Nephron progenitor cell (in vitro differentiated cells): ENCODE measurements around the gene PLCD1.

Experiments
- DNase-seq: peaks from one replicate; pipeline ENCODE4 v3.0.0; 2021
- H3K27ac Mint-ChIP-seq: 2 replicates; pipeline ENCODE4 v1.8.0; 2021; ENCODE audit warnings: mild to moderate bottlenecking, moderate library complexity, mixed read lengths
- H3K27me3 Mint-ChIP-seq: 2 replicates; pipeline ENCODE4 v1.8.0; 2021; ENCODE audit warnings: mild to moderate bottlenecking, low read depth, mixed read lengths; ENCODE audit not compliant: poor library complexity
- H3K36me3 Mint-ChIP-seq: 2 replicates; pipeline ENCODE4 v1.8.0; 2021; ENCODE audit warnings: low read depth, mixed read lengths
- H3K4me1 Mint-ChIP-seq: 2 replicates; pipeline ENCODE4 v1.8.0; 2021; ENCODE audit warnings: mixed read lengths
- H3K4me3 Mint-ChIP-seq: 2 replicates; pipeline ENCODE4 v1.8.0; 2021; ENCODE audit warnings: mild to moderate bottlenecking, moderate library complexity, mixed read lengths
- H3K9me3 Mint-ChIP-seq: 2 replicates; pipeline ENCODE4 v1.8.0; 2021; ENCODE audit warnings: mild to moderate bottlenecking, moderate library complexity, mixed read lengths
- CTCF ChIP-seq: fragments of 200-600 bp; sonication (generic); IDR thresholded peaks from 2 replicates; pipeline ENCODE4 v1.5.0; 2021; ENCODE audit warnings: antibody characterized with exemption

Gene PLCD1

GRCh38 chr3:37985637-37986320, 43.7 kb downstream of the PLCD1 start:
- H3K4me1 Mint-ChIP-seq, result peaks cover 15% of the 10 kb centered on the region
- DNase-seq, result no peak
- no peaks in the 10 kb centered on the region for H3K9me3 Mint-ChIP-seq
- H3K4me3 Mint-ChIP-seq, result no peak overlapping the region
- no peak for TF ChIP-seq CTCF
- H3K36me3 Mint-ChIP-seq, result peaks cover 25% of the 10 kb centered on the region
- H3K27me3 Mint-ChIP-seq, result peaks cover 7% of the 10 kb centered on the region
- H3K27ac Mint-ChIP-seq, result peak overlapping the region; percentile 85

- Mint-ChIP-seq H3K27ac (peak overlapping the region; percentile 31), H3K36me3 (peaks cover 31% of the 10 kb centered on the region), H3K27me3 (no peaks in the 10 kb centered on the region), H3K9me3 (no peaks in the 10 kb centered on the region), H3K4me1 (peaks cover 14% of the 10 kb centered on the region), H3K4me3 (no peak overlapping the region)
- TF ChIP-seq CTCF, result no peak
- no peak for DNase-seq
Measured at GRCh38 chr3:37984596-37984995, 44.8 kb downstream of the PLCD1 start.

GRCh38 chr3:37984051-37984450, 45.4 kb downstream of the PLCD1 start:
- DNase-seq, result no peak
- peaks cover 9% of the 10 kb centered on the region for H3K4me1 Mint-ChIP-seq
- no peak overlapping the region for H3K4me3 Mint-ChIP-seq
- H3K27me3 Mint-ChIP-seq, result no peaks in the 10 kb centered on the region
- no peak overlapping the region for H3K27ac Mint-ChIP-seq
- peaks cover 31% of the 10 kb centered on the region for H3K36me3 Mint-ChIP-seq
- TF ChIP-seq CTCF, result no peak
- H3K9me3 Mint-ChIP-seq, result no peaks in the 10 kb centered on the region

DNA sequence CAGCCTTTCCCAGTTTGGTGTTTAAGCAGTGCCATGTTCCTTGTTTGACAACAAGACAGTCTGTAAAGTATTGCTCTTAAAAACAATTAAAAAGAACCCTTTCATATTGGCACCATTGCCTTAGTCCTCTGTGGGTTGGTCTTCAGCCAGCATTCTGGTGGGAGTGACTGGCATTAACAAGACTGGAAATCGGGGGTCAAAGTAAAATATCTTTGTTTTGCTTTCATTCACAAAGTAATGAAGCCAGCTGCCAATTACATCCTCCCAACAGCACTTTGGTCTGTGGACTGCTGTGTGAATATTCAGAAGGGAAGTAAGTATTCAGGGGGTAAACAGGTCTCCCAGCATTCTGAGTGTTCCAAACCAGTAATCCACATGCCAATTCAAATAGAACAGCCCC, 47.1 kb downstream of the PLCD1 start:
- H3K36me3 Mint-ChIP-seq, result peaks cover 33% of the 10 kb centered on the region
- no peak overlapping the region for H3K4me3 Mint-ChIP-seq
- no peaks in the 10 kb centered on the region for H3K27me3 Mint-ChIP-seq
- no peaks in the 10 kb centered on the region for H3K4me1 Mint-ChIP-seq
- H3K9me3 Mint-ChIP-seq, result no peaks in the 10 kb centered on the region
- no peak for DNase-seq
- no peak overlapping the region for H3K27ac Mint-ChIP-seq
- TF ChIP-seq CTCF, result no peak

GRCh38 chr3:37981348-37981664, 48.1 kb downstream of the PLCD1 start:
- H3K36me3 Mint-ChIP-seq, result peaks cover 42% of the 10 kb centered on the region
- no peak for TF ChIP-seq CTCF
- H3K27ac Mint-ChIP-seq, result no peak overlapping the region
- peaks cover under 1% of the 10 kb centered on the region for H3K27me3 Mint-ChIP-seq
- no peaks in the 10 kb centered on the region for H3K4me1 Mint-ChIP-seq
- H3K9me3 Mint-ChIP-seq, result no peaks in the 10 kb centered on the region
- DNase-seq, result no peak
- no peak overlapping the region for H3K4me3 Mint-ChIP-seq
